Activated naive CD4-positive, alpha-beta T cell treated with anti-CD3 and anti-CD28 coated beads, Interleukin-2, amount 50 U/mL, for 16 hours (primary cell): ENCODE results near the gene CD63.
"Not testable (repeated sequence)": the region's sequence is repeated elsewhere in the genome, so short reads cannot be mapped to it uniquely, and the experiment has no call there.

Experiments
- DNase-seq: peaks from one replicate; pipeline ENCODE4 v3.0.0-alpha.2; 2020

The CD63 gene, protein sequence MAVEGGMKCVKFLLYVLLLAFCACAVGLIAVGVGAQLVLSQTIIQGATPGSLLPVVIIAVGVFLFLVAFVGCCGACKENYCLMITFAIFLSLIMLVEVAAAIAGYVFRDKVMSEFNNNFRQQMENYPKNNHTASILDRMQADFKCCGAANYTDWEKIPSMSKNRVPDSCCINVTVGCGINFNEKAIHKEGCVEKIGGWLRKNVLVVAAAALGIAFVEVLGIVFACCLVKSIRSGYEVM

DNA sequence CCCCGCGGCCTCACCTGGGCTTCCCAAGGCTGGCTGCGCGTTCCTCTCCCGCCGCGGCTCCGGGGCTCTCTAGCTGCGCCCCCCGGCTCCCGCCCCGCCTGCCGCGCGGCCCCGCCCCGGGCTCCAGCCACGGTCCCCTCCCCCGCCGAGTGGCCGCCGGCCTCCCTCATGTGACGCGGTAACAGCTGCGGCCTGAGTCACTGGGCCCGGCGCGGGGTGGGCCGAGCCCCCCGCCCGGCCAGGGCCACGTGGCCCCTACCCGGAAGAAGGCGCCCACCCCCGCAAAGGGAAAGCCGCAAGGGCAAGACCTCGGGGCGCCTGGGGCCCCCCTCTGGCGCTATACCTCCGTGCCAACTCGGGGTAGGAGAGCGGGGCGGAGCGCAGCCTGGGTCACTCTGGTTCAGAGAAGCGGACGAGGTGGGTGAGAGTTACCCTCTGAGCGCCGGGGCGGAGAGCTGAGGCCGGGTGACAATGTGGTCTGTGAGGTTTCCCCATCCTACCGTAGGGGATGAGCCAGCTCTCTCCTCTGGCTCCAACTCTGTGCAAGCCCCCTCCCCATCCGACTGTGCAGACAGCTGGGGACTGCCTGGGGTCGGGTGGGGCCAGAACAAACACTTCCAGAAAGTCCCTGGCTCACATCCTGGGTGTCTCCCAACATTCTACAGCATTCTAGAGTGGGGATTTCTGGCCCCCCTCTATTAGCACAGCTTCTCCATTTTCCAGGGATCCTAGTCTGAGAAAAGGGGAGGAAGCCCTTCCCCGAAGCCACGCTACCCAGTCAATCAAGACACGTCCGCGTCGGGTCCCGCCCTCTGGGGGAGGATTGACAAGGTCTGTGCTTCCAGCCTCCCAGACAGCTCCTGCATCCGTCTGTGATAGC, at the start of gene CD63:
TSS of gene CD63 (minus strand) at position 71 of the 880 bp plus-strand sequence. CDS start 668 bp downstream, outside the sequence.
- peak; percentile 75 for DNase-seq

DNA sequence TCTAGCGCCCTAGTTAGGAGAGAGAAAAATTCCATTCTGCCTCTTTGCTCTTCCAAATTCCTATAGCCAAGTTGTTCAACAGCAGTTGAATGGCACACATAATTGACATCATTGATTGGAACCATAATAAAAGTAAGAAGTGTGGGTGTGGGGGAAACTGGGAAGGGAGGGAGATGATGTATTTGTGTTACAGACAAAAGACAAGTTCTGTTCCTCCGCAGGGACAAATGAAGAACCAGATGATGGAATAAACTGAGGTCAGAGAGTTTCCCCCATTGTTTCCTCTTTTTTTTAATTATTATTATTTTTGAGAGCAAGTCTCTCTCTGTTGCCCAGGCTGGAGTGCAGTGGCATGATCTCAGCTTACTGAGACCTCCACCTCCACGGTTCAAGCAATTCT, 49.0 kb upstream of the CD63 start:
- no peak for DNase-seq

DNA sequence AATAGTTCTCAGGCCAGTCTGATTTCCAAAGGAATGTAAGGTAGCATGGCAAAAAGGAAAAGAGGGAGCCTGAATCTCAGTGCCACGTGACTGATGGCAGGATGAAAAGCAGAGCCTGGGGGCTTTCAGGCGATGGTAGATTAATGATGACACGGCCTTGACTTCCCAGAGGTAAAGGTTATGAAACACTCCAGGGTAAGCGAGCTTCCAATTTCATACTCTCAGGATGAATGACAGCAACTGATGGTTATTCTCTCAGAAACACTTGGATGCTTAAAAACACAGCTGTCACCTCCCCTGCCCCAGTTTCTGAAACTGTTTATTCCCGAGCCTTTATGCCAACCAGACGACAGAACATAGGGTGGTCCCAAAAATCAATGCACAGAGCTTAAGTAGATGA, 42.9 kb upstream of the CD63 start:
- no peak for DNase-seq

DNA sequence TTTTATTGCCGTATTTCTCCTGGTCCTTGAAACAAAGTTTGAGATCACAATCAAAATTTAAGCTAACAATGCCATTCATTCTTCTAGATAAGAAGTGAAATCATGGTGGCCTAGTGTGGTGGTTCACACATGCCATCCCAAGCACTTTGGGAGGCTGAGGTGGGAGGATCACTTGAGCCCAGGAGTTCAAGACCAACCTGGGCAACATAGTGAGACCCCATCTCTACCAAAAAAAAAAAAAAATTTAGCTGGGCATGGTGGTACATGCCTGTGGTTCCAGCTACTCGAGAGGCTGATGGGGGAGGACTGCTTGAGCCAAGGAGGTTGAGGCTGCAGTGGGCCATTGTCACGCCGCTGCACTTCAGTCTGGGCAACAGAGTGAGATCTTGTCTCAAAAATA, 38.3 kb upstream of the CD63 start:
- DNase-seq, result no peak

DNA sequence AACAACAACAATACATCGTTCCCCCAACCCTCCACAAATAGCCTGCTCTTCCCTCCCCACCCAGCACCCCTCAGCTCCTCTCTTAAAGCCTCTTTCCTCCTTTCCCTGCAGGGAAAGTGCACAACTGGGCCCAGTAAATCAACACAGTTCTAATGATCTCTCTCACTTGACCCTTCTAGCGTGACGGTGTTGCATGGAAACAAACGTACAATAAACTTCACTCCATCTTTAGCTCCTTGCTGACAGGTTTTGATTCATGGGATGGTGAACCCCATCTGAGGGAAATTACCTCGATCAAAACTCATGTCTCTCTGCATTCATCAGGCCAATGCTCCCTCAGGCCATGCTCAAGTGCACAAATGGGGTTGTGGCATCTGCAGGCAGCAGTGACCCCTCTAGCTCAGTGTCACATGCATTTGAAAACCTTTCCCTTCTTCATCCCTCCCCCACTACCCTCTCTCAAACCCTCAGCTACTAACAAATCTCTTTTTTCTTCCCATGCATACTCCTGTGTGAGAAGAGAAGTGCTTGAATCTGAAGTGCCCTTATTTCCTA, 37.0 kb upstream of the CD63 start:
- no peak for DNase-seq

DNA sequence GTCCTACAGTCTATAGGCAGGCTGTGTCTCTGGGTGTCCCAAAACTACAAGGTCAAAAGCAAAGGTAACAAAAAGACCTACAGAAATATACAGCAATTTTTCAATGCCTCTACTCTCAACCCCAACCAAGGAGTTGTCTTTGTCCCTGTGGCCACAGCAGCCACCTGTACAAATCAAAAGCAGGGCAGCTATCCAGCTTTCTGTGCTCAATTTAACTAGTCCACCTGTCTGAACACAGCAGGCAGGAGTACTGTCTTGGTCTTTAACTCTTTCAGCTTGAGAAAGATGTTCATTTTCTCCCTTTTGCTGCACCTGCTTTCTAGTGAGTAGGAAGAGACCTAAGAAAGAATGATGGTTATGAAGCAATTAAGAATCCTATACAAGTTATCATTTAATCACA, 33.8 kb upstream of the CD63 start:
- DNase-seq, result no peak

DNA sequence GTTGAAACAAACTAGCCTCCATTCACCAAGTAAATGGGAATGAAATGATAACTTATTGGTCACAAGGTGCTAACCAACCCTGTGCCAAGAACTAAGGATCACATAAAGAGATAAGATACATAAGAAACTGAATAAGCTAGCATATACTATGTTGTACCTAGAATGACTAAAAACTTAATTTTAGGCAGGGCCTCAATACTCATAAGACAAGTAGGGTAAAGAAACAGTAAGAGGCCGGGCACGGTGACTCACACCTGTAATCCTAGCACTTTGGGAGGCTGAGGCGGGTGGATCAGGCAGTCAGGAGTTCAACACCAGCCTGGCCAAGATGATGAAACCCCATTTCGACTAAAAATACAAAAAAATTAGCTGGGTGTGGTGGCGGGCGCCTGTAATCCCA, 31.9 kb upstream of the CD63 start:
- DNase-seq, result peak; percentile 34

DNA sequence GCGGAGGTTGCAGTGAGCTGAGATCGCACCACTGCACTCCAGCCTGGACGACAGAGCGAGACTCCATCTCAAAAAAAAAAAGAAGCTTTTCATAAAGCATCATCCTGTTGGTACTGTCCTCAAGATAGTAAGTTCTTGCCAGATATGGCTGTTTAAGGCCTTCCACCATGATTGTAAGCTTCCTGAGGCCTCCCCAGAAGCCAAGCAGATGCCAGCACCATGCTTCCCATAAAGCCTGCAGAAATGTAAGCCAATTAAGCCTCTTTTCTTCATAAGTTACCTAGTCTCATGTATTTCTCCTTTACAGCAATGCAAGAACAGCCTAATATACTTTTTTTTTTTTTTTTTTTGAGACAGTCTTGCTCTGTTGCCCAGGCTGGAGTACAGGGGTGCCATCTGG, 29.8 kb upstream of the CD63 start:
- not testable (repeated sequence) for DNase-seq

DNA sequence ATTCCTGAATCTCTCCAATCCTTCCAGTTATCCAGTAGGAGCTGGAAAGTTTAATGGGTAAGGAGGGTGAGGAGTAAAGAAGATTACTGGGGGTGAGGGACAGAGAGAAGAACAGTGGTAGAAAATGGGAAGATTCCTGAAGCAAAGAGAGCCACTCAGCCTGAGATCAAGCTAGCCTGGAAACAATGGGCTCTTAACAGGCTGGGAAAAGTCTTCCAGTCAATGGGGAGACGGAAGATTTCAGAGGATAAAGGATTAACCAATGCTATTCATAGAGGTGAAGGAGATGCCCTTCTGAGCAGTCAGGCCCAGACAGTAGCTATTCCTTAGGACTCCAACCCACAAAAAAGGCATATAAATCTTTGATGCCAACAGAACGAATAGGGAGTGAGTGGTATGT, 28.9 kb upstream of the CD63 start:
- no peak for DNase-seq

DNA sequence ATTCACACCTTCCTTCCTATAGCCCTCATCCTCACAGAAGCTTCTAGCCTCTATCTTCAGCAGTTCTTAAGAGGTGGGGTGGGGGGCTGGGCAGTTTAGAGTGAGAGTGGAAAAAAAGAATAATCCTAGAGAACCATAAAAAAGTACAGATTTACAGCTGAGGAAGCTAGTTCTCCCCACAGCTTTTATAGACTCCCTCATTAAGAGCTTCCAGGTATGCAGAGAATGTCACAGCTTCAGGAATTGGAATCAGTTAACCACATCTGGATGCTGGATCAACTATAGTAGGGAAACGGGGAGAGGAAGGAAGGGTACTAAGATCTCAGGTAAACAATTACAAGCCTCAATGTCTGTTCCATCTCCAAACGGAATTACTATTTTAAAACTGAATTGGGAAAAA, 26.4 kb upstream of the CD63 start:
- DNase-seq, result no peak

DNA sequence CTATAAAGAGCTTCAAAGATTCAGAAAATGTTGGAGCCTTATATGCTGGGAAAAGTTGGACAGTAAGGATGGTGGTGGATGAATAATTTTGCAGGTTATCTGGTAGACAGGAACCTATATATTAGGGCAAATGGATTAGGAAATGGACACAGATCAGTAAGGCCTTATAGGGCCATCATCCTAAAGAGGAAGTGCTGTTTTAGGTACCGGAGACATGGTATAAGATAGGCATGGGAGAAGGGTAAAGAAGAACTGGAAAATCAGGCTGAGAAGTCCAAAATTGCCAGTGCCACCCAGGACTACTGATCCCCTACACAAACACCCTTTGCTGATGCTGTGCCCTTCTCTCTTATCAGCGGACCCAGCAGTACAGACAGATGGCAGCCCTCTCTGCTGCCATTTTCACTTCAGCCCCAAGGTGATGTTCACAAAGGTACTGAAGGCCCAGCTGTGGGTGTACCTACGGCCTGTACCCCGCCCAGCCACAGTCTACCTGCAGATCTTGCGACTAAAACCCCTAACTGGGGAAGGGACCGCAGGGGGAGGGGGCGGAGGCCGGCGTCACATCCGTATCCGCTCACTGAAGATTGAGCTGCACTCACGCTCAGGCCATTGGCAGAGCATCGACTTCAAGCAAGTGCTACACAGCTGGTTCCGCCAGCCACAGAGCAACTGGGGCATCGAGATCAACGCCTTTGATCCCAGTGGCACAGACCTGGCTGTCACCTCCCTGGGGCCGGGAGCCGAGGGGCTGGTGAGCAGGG, 19.6 kb upstream of the CD63 start:
- DNase-seq, result no peak

DNA sequence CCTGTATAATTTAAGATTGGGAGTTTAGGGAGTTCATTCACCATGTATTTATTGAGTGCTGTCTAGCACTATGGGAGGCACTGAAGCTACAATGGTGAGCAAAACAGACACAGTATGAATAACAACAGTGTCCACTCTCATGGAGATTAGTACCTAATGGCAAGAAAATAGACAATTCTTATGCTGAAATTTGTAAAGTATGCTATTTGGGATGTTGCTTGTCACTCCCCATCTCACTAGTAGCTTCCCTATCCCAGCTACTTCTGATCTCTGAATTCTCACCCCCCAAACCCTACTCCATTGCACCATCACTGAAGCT, 18.1 kb upstream of the CD63 start:
- no peak for DNase-seq

DNA sequence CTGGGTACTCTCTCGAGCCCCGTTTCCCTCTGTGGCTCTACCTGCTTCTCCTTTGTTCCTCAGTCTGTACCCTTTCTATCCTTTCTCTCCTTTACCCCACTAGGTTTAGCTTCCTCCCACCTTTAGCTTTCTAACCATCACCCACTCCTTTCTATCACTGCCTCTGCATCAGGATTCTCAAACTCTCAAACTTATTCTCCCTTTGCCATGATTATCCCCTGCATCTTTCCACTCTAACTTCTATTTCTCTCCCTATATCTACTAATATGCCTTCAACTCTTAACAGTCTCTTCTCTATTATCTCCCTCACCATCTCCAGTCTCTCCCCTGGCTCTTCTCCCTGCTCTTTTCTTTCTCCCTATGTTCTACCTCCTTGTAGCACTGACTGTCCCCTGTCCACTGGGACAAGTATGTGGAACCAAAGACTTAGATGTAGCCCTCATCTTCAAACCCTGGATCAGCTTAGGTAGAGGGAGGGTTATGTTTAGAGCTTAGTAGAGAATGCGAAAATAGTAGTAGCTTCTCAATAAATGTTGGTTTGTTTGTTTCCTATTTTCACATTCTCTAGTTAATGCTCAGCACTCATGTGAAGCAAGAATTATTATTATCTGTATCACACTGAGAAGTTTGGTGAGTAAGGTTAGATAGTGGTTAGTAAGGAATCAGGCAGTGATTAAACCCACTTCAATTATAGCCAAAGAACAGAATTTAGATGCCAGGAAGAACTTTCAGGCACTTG, 17.5 kb upstream of the CD63 start:
- no peak for DNase-seq

DNA sequence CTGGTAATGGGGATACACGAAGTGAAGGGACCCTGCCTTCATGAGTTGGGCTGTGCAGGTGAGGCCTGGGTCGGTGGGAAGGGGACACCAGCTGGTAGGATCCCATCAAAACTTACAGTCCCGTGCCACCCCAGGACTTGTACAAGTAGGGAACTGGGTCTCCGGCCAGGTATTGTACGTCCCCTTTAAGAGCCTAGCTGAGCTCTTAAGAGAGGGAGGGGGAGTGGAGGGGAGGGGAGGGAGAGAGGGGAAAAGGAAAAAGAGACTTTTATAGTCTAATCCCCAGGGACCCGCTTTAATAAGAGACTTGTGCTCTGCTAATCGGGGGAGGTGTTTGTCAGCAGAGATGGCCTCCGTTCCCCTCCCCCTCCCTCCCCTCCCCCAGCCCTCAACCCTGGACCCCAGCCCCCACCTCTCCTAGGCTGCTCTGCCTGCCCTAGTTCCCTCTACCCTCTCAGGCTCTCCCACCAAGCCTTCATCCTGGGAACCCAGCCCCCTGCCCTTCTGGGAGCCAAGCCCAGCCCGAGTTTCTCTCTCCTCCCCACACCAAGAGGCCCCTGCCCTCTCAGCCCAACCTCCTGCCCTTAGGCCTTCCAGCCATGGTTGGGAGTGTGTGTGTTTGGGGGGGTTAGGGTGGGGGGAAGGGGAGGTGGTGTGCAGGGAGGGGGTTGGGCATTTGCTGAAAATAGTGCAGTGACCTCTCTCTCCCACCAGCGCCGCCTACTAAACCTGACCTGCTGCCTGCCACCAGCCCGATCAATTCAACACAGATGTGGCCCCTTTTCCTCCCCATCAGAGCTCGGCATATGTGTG, 16.8 kb upstream of the CD63 start:
- no peak for DNase-seq

DNA sequence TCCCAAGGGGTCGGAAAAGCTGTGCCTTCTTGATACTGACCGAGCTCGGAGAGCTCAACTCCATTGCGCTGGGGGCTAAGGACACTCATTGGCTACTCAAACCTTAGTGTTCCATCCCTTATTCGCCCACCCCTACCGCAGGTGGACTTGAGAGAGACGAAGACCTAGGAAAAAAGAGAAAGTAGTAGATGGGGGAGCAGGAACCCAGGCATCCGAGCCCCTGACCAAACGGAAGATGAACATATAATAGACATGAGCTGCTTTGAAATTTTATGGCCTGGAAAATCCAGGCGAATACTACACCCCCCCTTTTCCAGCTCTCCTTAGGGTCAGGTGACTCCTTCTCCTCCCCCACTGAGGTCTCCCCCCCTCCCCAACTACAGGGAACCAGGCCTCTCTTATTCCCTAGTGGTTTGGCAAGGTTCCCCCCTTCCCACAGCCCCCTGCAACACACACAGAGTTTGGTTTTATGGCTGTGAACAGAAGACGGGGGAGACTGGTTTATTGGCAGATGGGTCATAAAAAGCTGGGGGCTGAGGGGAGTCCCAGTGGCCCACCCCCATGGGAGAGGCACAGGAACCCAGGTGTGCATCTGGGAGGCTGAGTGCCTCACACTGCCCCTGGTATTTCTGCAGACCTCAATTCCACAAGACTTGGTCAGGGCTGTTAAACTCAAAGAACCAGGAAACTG, 15.7 kb upstream of the CD63 start:
- no peak for DNase-seq

DNA sequence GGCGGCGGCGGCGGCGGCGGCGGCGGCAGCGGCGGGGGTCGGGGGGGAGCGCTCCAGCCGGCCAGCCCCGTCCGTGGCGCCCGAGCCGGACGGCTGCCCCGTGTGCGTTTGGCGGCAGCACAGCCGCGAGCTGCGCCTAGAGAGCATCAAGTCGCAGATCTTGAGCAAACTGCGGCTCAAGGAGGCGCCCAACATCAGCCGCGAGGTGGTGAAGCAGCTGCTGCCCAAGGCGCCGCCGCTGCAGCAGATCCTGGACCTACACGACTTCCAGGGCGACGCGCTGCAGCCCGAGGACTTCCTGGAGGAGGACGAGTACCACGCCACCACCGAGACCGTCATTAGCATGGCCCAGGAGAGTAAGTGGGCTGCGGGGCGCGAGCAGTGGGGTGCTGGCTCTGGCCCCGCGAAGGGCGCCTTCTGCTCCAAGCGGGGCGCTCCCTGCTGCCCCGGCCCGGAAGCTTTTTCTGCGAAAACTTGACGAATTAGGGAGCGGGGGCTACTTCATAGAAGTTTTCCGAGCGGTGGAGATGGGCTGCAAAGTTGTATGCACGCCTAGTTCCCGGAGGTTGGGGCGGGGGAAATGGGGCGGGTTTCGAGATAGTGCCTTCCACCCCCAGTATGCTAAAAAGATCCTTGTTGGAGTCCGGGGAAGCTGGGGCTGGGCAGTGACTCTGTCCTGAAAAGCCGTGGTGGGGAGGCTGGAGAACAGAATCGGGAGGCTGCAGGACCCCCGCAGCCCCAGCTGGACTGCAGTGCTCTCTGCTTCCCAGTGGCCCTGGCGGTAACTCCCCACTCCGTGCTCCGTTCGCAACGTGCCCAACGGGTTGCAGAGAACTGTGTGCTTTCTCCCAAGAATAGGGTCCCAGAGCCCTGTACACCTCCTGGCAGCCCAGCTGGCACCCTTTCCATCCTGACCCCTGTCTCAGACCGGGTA, 14.9 kb upstream of the CD63 start:
- peak; percentile 46 for DNase-seq

DNA sequence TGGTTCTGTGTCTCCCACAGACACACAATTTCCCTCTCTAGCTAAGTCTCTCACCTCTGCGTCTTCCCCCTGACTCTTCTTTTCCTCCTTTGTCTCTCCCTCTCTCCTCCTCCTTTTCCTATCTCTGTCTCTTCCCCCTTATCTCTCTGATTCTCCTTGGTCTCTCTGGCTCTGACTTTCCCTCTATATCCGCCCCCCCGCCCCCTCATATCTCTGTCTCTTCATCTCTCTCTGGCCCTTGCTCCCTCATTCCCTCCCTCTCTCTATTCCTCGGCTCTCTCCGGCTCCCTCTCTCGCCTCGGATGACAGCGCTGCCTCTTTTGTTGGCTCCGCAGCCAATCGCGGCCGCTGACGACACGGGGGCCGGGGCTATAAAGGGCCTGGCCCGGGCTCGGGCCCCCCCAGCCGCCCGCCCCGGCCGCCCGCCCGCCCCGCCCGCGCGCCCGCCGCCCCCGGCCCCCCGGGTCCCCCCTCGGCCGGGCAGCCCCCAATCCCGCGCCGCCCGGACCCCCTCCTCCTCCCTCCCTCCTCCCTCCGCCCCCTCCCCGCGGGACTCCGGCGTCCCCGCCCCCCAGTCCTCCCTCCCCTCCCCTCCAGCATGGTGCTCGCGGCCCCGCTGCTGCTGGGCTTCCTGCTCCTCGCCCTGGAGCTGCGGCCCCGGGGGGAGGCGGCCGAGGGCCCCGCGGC, 14.1 kb upstream of the CD63 start, which contains the start of gene GDF11:
TSS of gene GDF11 (plus strand) at position 404 of the 687 bp plus-strand sequence. CDS start at position 599, 195 bp downstream.
- peak; percentile 76 for DNase-seq

DNA sequence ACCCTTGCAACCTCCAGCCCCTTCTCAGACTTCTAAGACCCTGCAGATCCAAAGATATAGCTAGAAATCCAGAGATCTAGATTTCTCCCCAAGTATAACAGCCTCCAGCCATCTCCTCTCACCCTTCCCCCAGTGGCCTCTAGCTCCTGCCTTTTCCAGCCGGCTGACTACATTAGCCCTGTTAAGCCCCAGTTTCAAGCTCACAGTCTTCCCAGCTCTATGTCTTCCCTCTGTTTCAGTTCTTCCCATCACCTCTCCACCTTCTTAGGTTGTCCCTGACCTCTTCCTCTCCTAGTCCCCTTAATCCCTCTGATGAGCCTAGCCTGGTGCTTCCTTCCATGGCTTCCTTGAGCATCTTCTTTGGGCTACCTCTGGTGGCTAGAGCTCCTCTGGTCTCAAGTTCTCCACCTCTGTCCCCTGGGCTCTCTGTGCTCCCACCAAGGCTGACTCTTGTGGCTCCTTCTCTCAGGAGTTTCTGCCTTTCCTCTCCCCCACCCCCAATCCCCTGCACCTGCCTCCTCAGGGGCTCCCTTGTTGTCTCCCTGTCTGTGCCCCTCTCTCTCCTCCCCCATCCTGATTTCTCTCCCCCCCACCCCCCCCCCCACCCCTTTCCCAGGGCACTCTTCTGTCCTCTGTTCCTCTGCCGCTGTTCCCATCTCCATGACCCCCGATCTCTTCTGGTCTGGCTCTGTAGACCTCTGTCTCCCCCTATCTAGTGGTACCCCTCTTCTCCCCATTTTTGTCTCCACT, 13.3 kb upstream of the CD63 start:
- no peak for DNase-seq

DNA sequence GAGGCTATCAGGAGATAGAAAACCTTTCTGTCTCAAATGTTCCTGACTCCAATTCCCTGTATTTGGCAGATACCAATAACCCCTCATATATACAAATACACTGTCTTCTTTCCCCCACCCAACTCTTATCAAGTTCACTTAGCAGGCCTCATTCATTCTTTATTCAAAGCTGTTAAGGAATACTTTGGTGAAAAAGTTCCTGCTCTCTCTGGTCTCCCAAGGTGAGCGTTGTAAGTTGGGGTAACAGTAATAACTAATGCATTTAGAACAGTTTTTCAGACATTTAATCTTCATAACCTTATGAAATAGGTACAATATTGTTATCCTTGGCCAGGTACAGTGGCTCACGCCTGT, 10.2 kb upstream of the CD63 start:
- DNase-seq, result no peak
